ENCODE results near the gene RMI1. TPM values are rescaled to one million over a fixed set of nuclear protein-coding genes. Genes with fewer than 3 reads are reported as not detected.

The RMI1 gene
- total and polyA plus RNA-seq, 2 of the 8 experiments (the other 6 are each of a cell fraction or from before 2014, with no cell fraction given) = 3.0 to 34.1 TPM

DNA sequence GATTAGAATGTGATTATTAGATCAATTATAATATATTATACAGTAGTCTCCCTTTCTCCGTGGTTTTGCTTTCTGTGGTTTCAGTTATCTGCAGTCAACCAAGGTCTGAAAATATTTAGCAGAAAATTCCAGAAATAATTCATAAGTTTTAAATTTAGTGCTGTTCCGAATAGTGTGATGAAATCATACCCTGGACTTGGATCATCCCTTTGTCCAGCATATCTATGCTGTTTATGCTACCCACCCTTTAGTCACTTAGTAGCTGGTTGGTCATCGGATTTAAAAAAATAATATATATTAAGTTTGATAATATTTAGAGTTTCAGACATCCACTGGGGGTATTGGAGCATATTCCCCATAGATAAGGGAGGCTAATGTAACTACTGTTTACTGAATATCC is 19.6 kb downstream of the RMI1 start:
- Histone ChIP-seq H2AFZ (ENCODE audit: low read length) (no peak overlapping the region), H2BK12ac (ENCODE audit: low read depth, low read length) (no peak overlapping the region), H3K27ac (ENCODE audit: low read depth, low read length) (no peak overlapping the region), H4K91ac (replicated peaks; ENCODE audit: insufficient read length, low read length) (no peak overlapping the region), H2BK120ac (replicated peaks; ENCODE audit: low read depth, low read length) (no peak overlapping the region), H4K5ac (ENCODE audit: insufficient read length, low read depth, low read length) (no peak overlapping the region), H2BK15ac (ENCODE audit: low read length) (no peak overlapping the region), H4K8ac (ENCODE audit: extremely low read depth, insufficient read depth, low read length) (no peak overlapping the region), H3K36me3 (ENCODE audit: control insufficient read depth in 2 of 4, insufficient read depth in 4 of 4, low read length in 3 of 4) (peaks cover 0 to 35% (median 10%) of the 10 kb centered on the region in 4 experiments; a peak in 5 of 8 replicates), H3K4ac (replicated peaks; ENCODE audit: insufficient read length, low read depth, low read length) (no peak overlapping the region), H3K27me3 (replicated peaks in 1 of 4; ENCODE audit: control insufficient read depth in 3 of 4, extremely low read depth in 1 of 4, insufficient read depth in 3 of 4, low read length in 3 of 4) (no peaks in the 10 kb centered on the region), H3K14ac (ENCODE audit: insufficient read length) (no peak overlapping the region), H3K56ac (replicated peaks; ENCODE audit: insufficient read length, low read depth, low read length) (no peak overlapping the region), H4K20me1 (replicated peaks in 1 of 2; ENCODE audit: control insufficient read depth in 1 of 2, insufficient read depth in 2 of 2, low read length in 2 of 2) (peaks cover 3 to 4% of the 10 kb centered on the region in 2 experiments), H2BK5ac (ENCODE audit: low read depth, low read length) (no peak overlapping the region), H3K4me3 (ENCODE audit: extremely low read depth in 1 of 4, insufficient read depth in 2 of 4, low read depth in 3 of 4, low read length in 4 of 4) (no peak overlapping the region), H3K4me2 (ENCODE audit: insufficient read depth in 1 of 2, low read depth in 2 of 2, low read length in 2 of 2) (no peak overlapping the region), H2AK5ac (ENCODE audit: low read depth, low read length) (no peak overlapping the region), H3K4me1 (replicated peaks in 1 of 4; ENCODE audit: control insufficient read depth in 3 of 4, insufficient read depth in 4 of 4, low read length in 3 of 4) (no peaks in the 10 kb centered on the region), H3K23ac (ENCODE audit: insufficient read length) (no peak overlapping the region), H3K79me2 (ENCODE audit: control insufficient read depth in 1 of 2, insufficient read depth in 2 of 2, low read length in 2 of 2) (peaks cover 0 to 17% of the 10 kb centered on the region in 2 experiments; a peak in 2 of 4 replicates), H3K23me2 (ENCODE audit: low read depth, low read length) (no peaks in the 10 kb centered on the region), H3K9me3 (ENCODE audit: insufficient read depth in 2 of 2, low read depth in 1 of 2, low read length in 1 of 2) (no peaks in the 10 kb centered on the region), H2BK20ac (ENCODE audit: low read length) (no peak overlapping the region), H3K18ac (ENCODE audit: extremely low read depth, low read length) (no peak overlapping the region), H3K9ac (replicated peaks in 1 of 4; ENCODE audit: extremely low read depth in 1 of 4, low read depth in 3 of 4, low read length in 3 of 4) (no peak overlapping the region), H3K79me1 (ENCODE audit: low read depth, low read length) (peaks cover 8% of the 10 kb centered on the region; the same call in 1 of the 2 replicates)
- 88% methylated on average over 3 of the region's 3 CpGs; no CpG with 5 or more reads in 1 of the 2 experiments for WGBS, 2 experiments (ENCODE audit: extremely low coverage in 1 of 2, insufficient coverage in 1 of 2, insufficient read length in 1 of 2, insufficient replicate concordance in 2 of 2, low coverage in 1 of 2, low lambda C conversion rate in 2 of 2, missing lambda C conversion rate in 1 of 2)
- TF ChIP-seq, protein P1, sequence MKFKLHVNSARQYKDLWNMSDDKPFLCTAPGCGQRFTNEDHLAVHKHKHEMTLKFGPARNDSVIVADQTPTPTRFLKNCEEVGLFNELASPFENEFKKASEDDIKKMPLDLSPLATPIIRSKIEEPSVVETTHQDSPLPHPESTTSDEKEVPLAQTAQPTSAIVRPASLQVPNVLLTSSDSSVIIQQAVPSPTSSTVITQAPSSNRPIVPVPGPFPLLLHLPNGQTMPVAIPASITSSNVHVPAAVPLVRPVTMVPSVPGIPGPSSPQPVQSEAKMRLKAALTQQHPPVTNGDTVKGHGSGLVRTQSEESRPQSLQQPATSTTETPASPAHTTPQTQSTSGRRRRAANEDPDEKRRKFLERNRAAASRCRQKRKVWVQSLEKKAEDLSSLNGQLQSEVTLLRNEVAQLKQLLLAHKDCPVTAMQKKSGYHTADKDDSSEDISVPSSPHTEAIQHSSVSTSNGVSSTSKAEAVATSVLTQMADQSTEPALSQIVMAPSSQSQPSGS (IDR thresholded peaks at IDR 0.05; ENCODE audit: low read length) = no peak
- no peak for TF ChIP-seq BRCA1 (IDR thresholded peaks at IDR 0.05; ENCODE audit: low read depth, low read length)
- no peak for TF ChIP-seq KDM1A (IDR thresholded peaks at IDR 0.05; ENCODE audit: borderline replicate concordance, low read length)
- TF ChIP-seq EZH2 (IDR thresholded peaks at IDR 0.05; ENCODE audit: low read depth, low read length, severe bottlenecking) = no peak
- no peak for TF ChIP-seq BCL11A (IDR thresholded peaks at IDR 0.05; ENCODE audit: low read depth in 2 of 2, low read length in 2 of 2)
- no peak for DNase-seq (ENCODE audit: low read depth in 1 of 2, low spot score in 2 of 2)
- ChIA-PET CTCF (ENCODE audit: partially characterized antibody) (interaction anchor here (0.9 to 1.0 kb wide), 2 partner anchors 10 to 172 kb away, joined by 3 to 4 read pairs; no protein-coding TSS in a partner anchor), POLR2A (ENCODE audit: partially characterized antibody) (interaction anchor here (1.5 to 2.0 kb wide), 2 partner anchors 20 to 29 kb away, joined by 3 to 7 read pairs; partner anchors contain the start of genes HNRNPK and RMI1)
- FAIRE-seq = no peak
